GM12878 (cell line): ENCODE measurements around the gene BMAL1. TPM values are rescaled to one million over a fixed set of nuclear protein-coding genes. Genes with fewer than 3 reads are reported as not detected.
A peak's percentile ranks its signal among the peaks of the same experiment; 100 is the strongest.

ENCODE experiments used
- EP300 ChIP-seq, 2 experiments: fragments of 150-350 bp in 1 of 2; IDR thresholded peaks; 2 replicates each; pipeline ENCODE4 v1.6.1; 2011 to 2012; ENCODE audit warnings: low read depth in 2 of 2, low read length in 2 of 2, borderline replicate concordance in 1 of 2, improper control_type of control experiment in 1 of 2, inconsistent platforms in 1 of 2; ENCODE audit not compliant: control insufficient read depth in 1 of 2
- LARP7 ChIP-seq: fragments of 450-650 bp; IDR thresholded peaks from 2 replicates; pipeline ENCODE4 v1.6.1; 2017; ENCODE audit warnings: mild to moderate bottlenecking
- MEF2B ChIP-seq: fragments of 450-650 bp; IDR thresholded peaks from 2 replicates; pipeline ENCODE4 v1.6.1; 2018; ENCODE audit warnings: mild to moderate bottlenecking, moderate library complexity; ENCODE audit not compliant: partially characterized antibody, poor library complexity, severe bottlenecking
- SMARCA5 ChIP-seq: fragments of 450-650 bp; IDR thresholded peaks from 2 replicates; pipeline ENCODE4 v1.6.1; 2017; ENCODE audit warnings: mild to moderate bottlenecking
- polyA plus RNA-seq, 11 experiments: library from polyadenylated mRNA; depleted of rRNA in 4 of 11; unstranded in 6 of 11; stranded (reverse) in 5 of 11; fragments of >200 nt; fragmentation: Nextera tagmentation in 4 of 11; fragmentation: Illumina TruSeq in 1 of 11; extraction: Ambion mirVana in 4 of 11; extraction: Trizol in 1 of 11; gene quantifications; 1 replicate in 1 of 11; 2 replicates in 10 of 11; pipeline versions ENCODE4 v1.2.1 to v1.2.3, GENCODE V29; 2011 to 2016; ENCODE audit warnings: inconsistent platforms in 2 of 11, missing spikeins in 2 of 11, low read depth in 1 of 11
- total RNA-seq, 4 experiments: library from RNA; depleted of rRNA in 3 of 4; stranded (reverse); fragments of >200 nt in 3 of 4; fragmentation: Illumina TruSeq in 1 of 4; extraction: Trizol in 1 of 4; gene quantifications; 2 replicates each; pipeline versions ENCODE4 v1.2.1 to v1.2.3, GENCODE V29; 2013 to 2021
- TF ChIP-seq, protein P1 (sequence below): IDR thresholded peaks from 2 replicates; pipeline ENCODE4 v1.6.1; 2012; ENCODE audit warnings: improper control_type of control experiment, low read depth, low read length; ENCODE audit not compliant: insufficient replicate concordance

Gene BMAL1
- total and polyA plus RNA-seq, 10 of the 15 experiments (the other 5 are each of a cell fraction or from before 2014, with no cell fraction given): 3.5 to 40.6 (median 13.6) TPM

DNA sequence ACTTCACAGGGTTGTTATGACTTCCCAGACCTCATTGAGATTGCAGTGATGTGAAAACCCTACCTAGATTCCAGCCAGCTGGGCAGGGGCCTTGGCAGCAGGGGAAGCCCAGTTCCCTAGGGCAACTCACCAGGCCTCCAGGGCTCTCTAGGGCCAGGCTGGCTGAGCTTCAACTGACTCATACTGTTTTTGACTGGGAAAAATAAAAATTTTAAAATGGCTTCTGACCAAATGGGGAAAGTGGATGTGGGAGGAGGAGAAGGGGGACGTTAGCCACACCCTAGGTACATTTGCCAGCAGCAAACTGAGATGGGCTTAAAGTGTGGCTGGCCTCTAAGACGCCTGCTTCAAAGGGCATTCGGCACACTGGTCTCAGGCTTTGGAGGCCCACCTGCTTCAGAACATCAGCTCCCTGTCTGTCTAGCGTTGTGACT, 39.0 kb downstream of the BMAL1 start (continued):
- TF ChIP-seq, protein P1, sequence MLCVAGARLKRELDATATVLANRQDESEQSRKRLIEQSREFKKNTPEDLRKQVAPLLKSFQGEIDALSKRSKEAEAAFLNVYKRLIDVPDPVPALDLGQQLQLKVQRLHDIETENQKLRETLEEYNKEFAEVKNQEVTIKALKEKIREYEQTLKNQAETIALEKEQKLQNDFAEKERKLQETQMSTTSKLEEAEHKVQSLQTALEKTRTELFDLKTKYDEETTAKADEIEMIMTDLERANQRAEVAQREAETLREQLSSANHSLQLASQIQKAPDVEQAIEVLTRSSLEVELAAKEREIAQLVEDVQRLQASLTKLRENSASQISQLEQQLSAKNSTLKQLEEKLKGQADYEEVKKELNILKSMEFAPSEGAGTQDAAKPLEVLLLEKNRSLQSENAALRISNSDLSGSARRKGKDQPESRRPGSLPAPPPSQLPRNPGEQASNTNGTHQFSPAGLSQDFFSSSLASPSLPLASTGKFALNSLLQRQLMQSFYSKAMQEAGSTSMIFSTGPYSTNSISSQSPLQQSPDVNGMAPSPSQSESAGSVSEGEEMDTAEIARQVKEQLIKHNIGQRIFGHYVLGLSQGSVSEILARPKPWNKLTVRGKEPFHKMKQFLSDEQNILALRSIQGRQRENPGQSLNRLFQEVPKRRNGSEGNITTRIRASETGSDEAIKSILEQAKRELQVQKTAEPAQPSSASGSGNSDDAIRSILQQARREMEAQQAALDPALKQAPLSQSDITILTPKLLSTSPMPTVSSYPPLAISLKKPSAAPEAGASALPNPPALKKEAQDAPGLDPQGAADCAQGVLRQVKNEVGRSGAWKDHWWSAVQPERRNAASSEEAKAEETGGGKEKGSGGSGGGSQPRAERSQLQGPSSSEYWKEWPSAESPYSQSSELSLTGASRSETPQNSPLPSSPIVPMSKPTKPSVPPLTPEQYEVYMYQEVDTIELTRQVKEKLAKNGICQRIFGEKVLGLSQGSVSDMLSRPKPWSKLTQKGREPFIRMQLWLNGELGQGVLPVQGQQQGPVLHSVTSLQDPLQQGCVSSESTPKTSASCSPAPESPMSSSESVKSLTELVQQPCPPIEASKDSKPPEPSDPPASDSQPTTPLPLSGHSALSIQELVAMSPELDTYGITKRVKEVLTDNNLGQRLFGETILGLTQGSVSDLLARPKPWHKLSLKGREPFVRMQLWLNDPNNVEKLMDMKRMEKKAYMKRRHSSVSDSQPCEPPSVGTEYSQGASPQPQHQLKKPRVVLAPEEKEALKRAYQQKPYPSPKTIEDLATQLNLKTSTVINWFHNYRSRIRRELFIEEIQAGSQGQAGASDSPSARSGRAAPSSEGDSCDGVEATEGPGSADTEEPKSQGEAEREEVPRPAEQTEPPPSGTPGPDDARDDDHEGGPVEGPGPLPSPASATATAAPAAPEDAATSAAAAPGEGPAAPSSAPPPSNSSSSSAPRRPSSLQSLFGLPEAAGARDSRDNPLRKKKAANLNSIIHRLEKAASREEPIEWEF: peak; percentile 84
- TF ChIP-seq MEF2B (peak; percentile 98), EP300 (IDR thresholded peaks at IDR 0.05; ENCODE audit: borderline replicate concordance in 1 of 2, control insufficient read depth in 1 of 2, low read depth in 2 of 2, low read length in 2 of 2) (0 out of 4 replicates have a peak, but pooled peaks of 1 of the 2 experiments have one; percentile 22), SMARCA5 (peak; percentile 42; the same call in 1 of the 2 replicates), LARP7 (no peak)
